Chondrocyte (in vitro differentiated cells): Measurements from ENCODE around the gene CCR2. TPM values are rescaled to one million over a fixed set of nuclear protein-coding genes. Genes with fewer than 3 reads are reported as not detected.

Source experiments
- DNase-seq: peaks from one replicate; pipeline ENCODE4 v3.0.0; 2021; ENCODE audit warnings: mixed read lengths, low spot score
- H3K27ac Mint-ChIP-seq: one replicate; pipeline ENCODE4 v1.8.0; 2021; ENCODE audit warnings: mild to moderate bottlenecking, moderate library complexity, mixed read lengths; ENCODE audit not compliant: unreplicated experiment
- H3K27me3 Mint-ChIP-seq: 2 replicates; pipeline ENCODE4 v1.8.0; 2021; ENCODE audit warnings: low read depth, mixed read lengths
- H3K36me3 Mint-ChIP-seq: 2 replicates; pipeline ENCODE4 v1.8.0; 2021; ENCODE audit warnings: low read depth, mixed read lengths
- H3K4me1 Mint-ChIP-seq: 2 replicates; pipeline ENCODE4 v1.8.0; 2021; ENCODE audit warnings: low read depth, mild to moderate bottlenecking, mixed read lengths
- H3K4me3 Mint-ChIP-seq: one replicate; pipeline ENCODE4 v1.8.0; 2021; ENCODE audit warnings: mild to moderate bottlenecking, moderate library complexity, mixed read lengths; ENCODE audit not compliant: unreplicated experiment
- H3K9me3 Mint-ChIP-seq: 2 replicates; pipeline ENCODE4 v1.8.0; 2021; ENCODE audit warnings: low read depth, mixed read lengths
- CTCF ChIP-seq: fragments of 200-600 bp; sonication (generic); IDR thresholded peaks from 2 replicates; pipeline ENCODE4 v1.5.0; 2021; ENCODE audit warnings: antibody characterized with exemption, mild to moderate bottlenecking, moderate library complexity
- total RNA-seq: library from RNA; stranded (reverse); gene quantifications from 3 replicates; pipeline ENCODE4 v1.2.1, GENCODE V29; 2021

The CCR2 gene
- total RNA-seq, 1 donor from 2014 or later, result not detected

- Mint-ChIP-seq H3K4me3 (no peak overlapping the region), H3K27ac (no peak overlapping the region), H3K36me3 (no peaks in the 10 kb centered on the region), H3K4me1 (peaks cover 44% of the 10 kb centered on the region), H3K9me3 (no peaks in the 10 kb centered on the region), H3K27me3 (no peaks in the 10 kb centered on the region)
- no peak for TF ChIP-seq CTCF
- no peak for DNase-seq
These were observed 56.0 kb downstream of the CCR2 start for GRCh38 chr3:46409739-46410489.

Other genes starting within 250 kb of the CCR2 start
- gene CCR1, start 145.8 kb upstream of the CCR2 start, total RNA-seq, result not detected in 3 replicates
- not detected in 3 replicates for gene CCR3, start 111.7 kb upstream of the CCR2 start, total RNA-seq
- gene CCR5, start 16.8 kb downstream of the CCR2 start, total RNA-seq, result not detected in 3 replicates
- not detected in 3 replicates for gene CCRL2, start 53.1 kb downstream of the CCR2 start, total RNA-seq
- gene LTF, start 110.8 kb downstream of the CCR2 start, total RNA-seq, result not detected in 3 replicates
- not detected in 3 replicates for gene RTP3, start 143.9 kb downstream of the CCR2 start, total RNA-seq
- 0.46 to 2.2 TPM (median 1.9 TPM) in 3 replicates for gene LRRC2, start 212.2 kb downstream of the CCR2 start, total RNA-seq